ENCODE data around the gene FITM1. TPM values are rescaled to one million over a fixed set of nuclear protein-coding genes. Genes with fewer than 3 reads are reported as not detected.

FITM1 gene
- total RNA-seq, 1 experiment from 2014 or later, result 137 TPM

DNA sequence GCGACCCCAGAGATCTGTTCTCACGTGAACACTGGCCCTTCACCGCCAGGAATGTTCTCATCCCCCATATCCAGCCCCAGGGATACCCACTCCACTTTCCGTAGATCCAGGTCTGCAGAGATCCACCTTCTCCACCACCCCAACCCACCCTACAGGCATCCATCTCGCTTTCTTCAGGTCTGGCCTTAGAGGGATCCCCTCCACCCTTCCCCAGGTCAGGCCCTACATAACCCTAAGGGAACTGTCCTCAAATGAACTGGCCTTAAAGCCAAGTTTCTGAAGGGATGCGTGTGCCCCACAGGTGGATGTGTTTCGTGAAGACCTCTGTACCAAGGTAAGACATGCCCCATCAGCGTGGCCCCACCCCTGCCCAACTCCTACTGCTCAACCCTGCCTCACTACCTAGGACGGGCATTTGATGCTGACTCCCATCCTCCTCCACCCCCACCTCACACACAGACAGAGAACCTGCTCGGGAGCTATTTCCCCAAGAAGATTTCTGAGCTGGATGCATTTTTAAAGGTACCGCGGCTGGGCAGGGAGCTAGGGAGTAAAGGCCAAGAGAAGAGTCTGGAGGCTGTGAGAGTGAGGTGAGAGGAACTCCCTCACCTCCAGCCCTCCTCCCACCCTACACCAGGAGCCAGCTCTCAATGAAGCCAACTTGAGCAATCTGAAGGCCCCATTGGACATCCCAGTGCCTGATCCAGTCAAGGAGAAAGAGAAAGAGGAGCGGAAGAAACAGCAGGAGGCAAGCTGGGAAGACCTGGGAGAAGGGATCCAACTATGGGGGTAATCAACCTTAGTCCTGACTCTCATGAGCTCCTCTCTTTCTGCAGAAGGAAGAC, 6.4 kb downstream of the FITM1 start:
- no peaks in the 10 kb centered on the region for H3K9me3 ChIP-seq (replicated peaks)
- peak in 1 of 2 experiments; percentile 38 for DNase-seq
- H3K4me3 ChIP-seq, result peak overlapping the region; percentile 83
- no peaks in the 10 kb centered on the region for H3K27me3 ChIP-seq
- peak overlapping the region; percentile 52; the same call in 1 of the 2 replicates for H3K27ac ChIP-seq
- H3K4me1 ChIP-seq, result peaks cover 19% of the 10 kb centered on the region; the same call in 1 of the 2 replicates
- H3K36me3 ChIP-seq, result peaks cover 37% of the 10 kb centered on the region

DNA sequence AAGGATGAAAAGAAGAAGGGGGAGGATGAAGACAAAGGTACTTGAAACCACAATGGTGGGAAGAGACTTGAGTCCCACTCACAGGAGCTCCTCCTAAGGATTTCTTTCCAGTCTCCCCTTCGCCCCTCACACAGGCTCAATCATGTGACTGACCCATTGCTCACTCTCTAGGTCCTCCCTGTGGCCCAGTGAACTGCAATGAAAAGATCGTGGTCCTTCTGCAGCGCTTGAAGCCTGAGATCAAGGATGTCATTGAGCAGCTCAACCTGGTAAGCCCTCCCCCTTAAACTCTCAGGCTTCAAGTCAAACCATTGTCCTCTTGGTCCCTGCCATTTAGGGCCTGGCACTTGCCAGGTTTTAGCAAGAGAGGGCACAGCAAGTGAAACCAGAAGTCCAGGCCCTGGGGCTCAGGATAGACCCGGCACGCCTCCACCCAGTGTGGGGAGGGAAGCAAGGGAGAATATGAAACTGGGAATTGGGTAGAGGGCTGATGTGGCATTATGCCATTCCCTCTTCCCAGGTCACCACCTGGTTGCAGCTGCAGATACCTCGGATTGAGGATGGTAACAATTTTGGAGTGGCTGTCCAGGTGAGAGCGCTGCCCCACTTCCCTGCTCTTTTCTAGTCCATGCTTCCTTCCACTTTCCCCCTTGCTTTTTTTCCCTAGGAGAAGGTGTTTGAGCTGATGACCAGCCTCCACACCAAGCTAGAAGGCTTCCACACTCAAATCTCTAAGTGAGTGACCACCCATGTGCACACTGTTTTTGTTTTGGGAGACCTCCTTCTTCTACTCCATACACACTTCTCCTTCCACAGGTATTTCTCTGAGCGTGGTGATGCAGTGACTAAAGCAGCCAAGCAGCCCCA, 7.3 kb downstream of the FITM1 start:
- Histone ChIP-seq H3K4me3 (no peak overlapping the region), H3K36me3 (peaks cover 35% of the 10 kb centered on the region), H3K27me3 (no peaks in the 10 kb centered on the region), H3K9me3 (replicated peaks) (no peaks in the 10 kb centered on the region), H3K27ac (no peak overlapping the region), H3K4me1 (peaks cover 19% of the 10 kb centered on the region; the same call in 1 of the 2 replicates)
- no peak for DNase-seq

DNA sequence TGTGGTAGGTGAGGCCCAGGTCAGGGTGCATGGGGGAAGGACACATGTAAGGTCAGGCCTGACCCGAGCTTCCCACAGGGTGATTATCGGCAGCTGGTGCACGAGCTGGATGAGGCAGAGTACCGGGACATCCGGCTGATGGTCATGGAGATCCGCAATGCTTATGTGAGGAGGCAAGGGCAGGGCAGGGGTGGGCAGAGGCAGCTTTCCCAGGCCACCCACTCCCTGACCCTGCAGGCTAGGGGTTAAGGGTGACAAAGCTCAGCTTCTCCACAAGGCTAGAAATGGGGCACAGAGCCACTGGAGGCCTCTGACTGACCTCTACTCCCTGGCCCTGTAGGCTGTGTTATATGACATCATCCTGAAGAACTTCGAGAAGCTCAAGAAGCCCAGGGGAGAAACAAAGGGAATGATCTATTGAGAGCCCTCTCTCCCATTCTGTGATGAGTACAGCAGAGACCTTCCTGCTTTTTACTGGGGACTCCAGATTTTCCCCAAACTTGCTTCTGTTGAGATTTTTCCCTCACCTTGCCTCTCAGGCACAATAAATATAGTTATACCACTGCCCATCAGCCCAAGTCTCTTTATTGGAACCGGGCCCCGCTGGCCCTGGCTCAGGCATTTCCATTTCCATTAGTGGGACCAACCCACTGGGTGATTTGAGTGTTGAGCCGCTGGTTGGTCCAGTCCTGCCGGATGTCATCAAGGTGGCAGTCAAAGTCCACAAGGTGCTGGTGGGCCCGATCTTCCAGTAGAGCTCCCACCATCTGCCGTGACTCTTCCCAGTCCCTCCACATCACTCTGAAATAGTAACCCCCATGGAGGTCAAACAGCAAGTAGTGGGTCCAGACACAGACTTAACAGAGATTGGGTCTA, 8.2 kb downstream of the FITM1 start:
- Histone ChIP-seq H3K27me3 (no peaks in the 10 kb centered on the region), H3K9me3 (replicated peaks) (no peaks in the 10 kb centered on the region), H3K27ac (no peak overlapping the region), H3K4me3 (no peak overlapping the region), H3K36me3 (peaks cover 32% of the 10 kb centered on the region), H3K4me1 (peaks cover 15% of the 10 kb centered on the region; the same call in 1 of the 2 replicates)
- no peak for DNase-seq

DNA sequence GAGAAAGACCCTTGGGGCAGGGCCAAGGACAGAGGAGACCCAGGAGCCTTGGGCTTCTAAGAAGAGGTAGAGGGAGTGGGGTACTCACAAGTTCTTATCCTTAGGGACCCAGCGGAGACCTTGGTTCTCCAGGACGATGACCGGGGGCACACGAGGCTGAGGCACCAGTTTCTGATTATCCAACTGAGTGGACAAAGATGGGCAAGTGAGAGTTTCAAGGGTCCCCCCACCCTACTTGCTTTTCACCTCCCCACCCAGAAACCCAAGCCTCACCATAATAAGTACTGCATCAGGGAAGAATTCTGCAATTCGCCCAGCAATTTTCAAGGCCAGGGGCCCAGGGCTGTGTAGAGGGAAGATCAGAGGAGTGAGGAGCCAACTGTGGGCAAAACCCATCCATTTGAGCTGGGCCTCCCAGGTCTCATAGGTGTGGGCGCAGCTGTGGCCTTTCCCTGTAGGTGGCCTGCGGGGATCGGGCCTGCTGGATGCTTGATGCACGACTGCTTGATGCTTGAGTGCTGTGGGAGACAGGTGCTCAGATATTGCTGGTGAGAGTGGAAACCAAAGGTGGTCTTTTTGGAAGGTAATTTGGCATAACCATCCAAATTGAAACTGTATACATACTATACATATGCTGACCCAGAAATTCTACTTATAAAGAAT, 8.9 kb downstream of the FITM1 start:
- H3K9me3 ChIP-seq (replicated peaks), result no peaks in the 10 kb centered on the region
- H3K27ac ChIP-seq, result no peak overlapping the region; the same call in 1 of the 2 replicates
- no peaks in the 10 kb centered on the region for H3K27me3 ChIP-seq
- DNase-seq, result peak in 1 of 2 experiments; percentile 31
- H3K36me3 ChIP-seq, result peaks cover 30% of the 10 kb centered on the region
- peak overlapping the region; percentile 84 for H3K4me3 ChIP-seq
- peaks cover 15% of the 10 kb centered on the region; the same call in 1 of the 2 replicates for H3K4me1 ChIP-seq

GRCh38 chr14:24141097-24141880, 10.8 kb downstream of the FITM1 start, which contains the start of gene EMC9:
Gene EMC9 (minus strand): TSS chr14:24141591. CDS start chr14:24141304, 287 bp downstream.
- Histone ChIP-seq H3K36me3 (peaks cover 29% of the 10 kb centered on the region), H3K4me3 (peak within 1 kb of the TSS; percentile 84), H3K27me3 (no peaks in the 10 kb centered on the region), H3K9me3 (replicated peaks) (no peaks in the 10 kb centered on the region), H3K4me1 (peaks cover 8% of the 10 kb centered on the region; the same call in 1 of the 2 replicates), H3K27ac (peak within 1 kb of the TSS; percentile 99)
- DNase-seq, result peak; percentile 100

GRCh38 chr14:24143511-24143910, 13.1 kb downstream of the FITM1 start:
- H3K27me3 ChIP-seq, result no peaks in the 10 kb centered on the region
- no peak overlapping the region for H3K4me3 ChIP-seq
- no peaks in the 10 kb centered on the region for H3K9me3 ChIP-seq (replicated peaks)
- H3K4me1 ChIP-seq, result peaks cover 11% of the 10 kb centered on the region
- H3K27ac ChIP-seq, result no peak overlapping the region
- peaks cover 15% of the 10 kb centered on the region for H3K36me3 ChIP-seq
- no peak for DNase-seq

- Histone ChIP-seq H3K36me3 (peaks cover 7% of the 10 kb centered on the region), H3K27me3 (no peaks in the 10 kb centered on the region), H3K4me3 (no peak overlapping the region), H3K27ac (no peak overlapping the region), H3K4me1 (peaks cover 6% of the 10 kb centered on the region), H3K9me3 (replicated peaks) (no peaks in the 10 kb centered on the region)
- DNase-seq, result no peak
Observed at GRCh38 chr14:24144451-24144850, 14.0 kb downstream of the FITM1 start.

DNA sequence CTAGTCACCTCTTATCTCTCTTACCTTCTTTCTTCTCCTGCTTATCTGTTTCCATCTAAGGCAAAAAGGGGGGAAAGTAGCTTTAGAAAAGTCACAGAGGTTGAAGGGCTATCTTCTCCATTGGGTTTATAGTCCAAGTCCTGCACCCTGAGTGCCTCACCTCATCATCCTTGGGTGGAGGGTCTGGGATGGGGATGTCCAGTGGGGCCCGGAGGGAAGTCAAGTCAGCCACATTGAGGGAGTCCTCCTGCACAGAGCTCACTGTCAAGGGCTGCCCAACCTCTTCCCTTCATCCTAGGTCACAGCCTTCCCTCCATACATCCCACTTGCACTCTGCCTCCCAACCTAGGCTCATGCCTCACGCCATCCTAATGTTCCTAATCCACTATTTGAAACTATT, 14.8 kb downstream of the FITM1 start:
- no peaks in the 10 kb centered on the region for H3K27me3 ChIP-seq
- DNase-seq, result no peak
- no peaks in the 10 kb centered on the region for H3K9me3 ChIP-seq (replicated peaks)
- H3K4me1 ChIP-seq, result peaks cover 3% of the 10 kb centered on the region; the same call in 1 of the 2 replicates
- H3K4me3 ChIP-seq, result no peak overlapping the region
- H3K36me3 ChIP-seq, result peaks cover 9% of the 10 kb centered on the region
- H3K27ac ChIP-seq, result no peak overlapping the region

GRCh38 chr14:24145690-24146452, 15.4 kb downstream of the FITM1 start:
- DNase-seq, result no peak
- peaks cover 16% of the 10 kb centered on the region for H3K36me3 ChIP-seq

DNA sequence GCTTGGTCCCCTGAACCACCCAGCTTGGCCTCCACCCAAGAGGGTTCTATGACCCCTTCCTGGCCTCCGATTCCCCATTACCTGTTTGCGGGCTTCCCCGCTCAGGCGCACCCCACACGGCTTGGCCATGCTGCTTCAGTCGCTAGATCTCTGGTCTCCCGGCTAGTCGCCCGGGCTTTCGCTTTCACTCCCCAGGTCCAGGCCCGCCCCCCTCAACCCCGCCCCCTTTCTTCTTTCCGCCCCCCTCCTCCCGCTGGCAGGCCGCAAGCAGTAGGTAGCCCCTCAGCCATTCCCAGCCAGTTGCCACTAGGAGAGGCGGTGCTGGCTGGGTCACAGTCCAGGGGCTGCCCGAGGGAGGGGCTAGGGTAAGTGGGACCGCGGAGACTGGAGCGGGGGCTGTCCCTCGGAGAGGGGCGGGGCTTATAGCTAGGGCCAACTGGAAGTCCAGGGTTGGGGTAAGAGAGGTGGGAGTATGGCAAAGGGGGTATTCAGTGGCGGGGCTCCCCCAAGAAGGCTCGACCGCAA, 16.1 kb downstream of the FITM1 start, which contains the start of gene PSME2:
Gene PSME2 (minus strand): TSS at position 158 of the 525 bp plus-strand sequence. CDS start 29 bp downstream, at position 129.
- Histone ChIP-seq H3K4me3 (peak within 1 kb of the TSS; percentile 87), H3K27me3 (no peaks in the 10 kb centered on the region), H3K36me3 (peaks cover 20% of the 10 kb centered on the region), H3K9me3 (replicated peaks) (no peaks in the 10 kb centered on the region), H3K4me1 (peaks cover 3% of the 10 kb centered on the region; the same call in 1 of the 2 replicates), H3K27ac (peak within 1 kb of the TSS; percentile 62)
- peak; percentile 99 for DNase-seq

More at GRCh38 chr14:24145690-24146452, 15.4 kb downstream of the FITM1 start:
- H3K4me3 ChIP-seq, result peak overlapping the region; percentile 87
- H3K27me3 ChIP-seq, result no peaks in the 10 kb centered on the region
- H3K27ac ChIP-seq, result peak overlapping the region; percentile 56
- no peaks in the 10 kb centered on the region for H3K9me3 ChIP-seq (replicated peaks)
- H3K4me1 ChIP-seq, result peaks cover 3% of the 10 kb centered on the region; the same call in 1 of the 2 replicates

- no peaks in the 10 kb centered on the region for H3K27me3 ChIP-seq
- H3K9me3 ChIP-seq (replicated peaks), result no peaks in the 10 kb centered on the region
- H3K4me1 ChIP-seq, result peaks cover 3% of the 10 kb centered on the region; the same call in 1 of the 2 replicates
- H3K4me3 ChIP-seq, result peak within 1 kb of the TSS; percentile 87
- peak within 1 kb of the TSS; percentile 62 for H3K27ac ChIP-seq
- DNase-seq, result peak; percentile 98 to 99
- H3K36me3 ChIP-seq, result peaks cover 27% of the 10 kb centered on the region
Observed at GRCh38 chr14:24146978-24147760, 16.7 kb downstream of the FITM1 start, which contains the start of gene RNF31. Gene RNF31 (plus strand): TSS chr14:24147498. CDS start chr14:24147699, 201 bp downstream.
